ENCODE results near the gene CCDC175.

Gene CCDC175

GRCh38 chr14:59458486-59458885 lies 118.1 kb downstream of the CCDC175 start:
- no peak for TF ChIP-seq EZH2phosphoT487 (IDR thresholded peaks at IDR 0.05; ENCODE audit: borderline replicate concordance)
- no peak for TF ChIP-seq CTCF (conservative IDR thresholded peaks at IDR 0.05; ENCODE audit: low read length)
- H3K79me2 ChIP-seq (ENCODE audit: insufficient read depth, low read length): no peaks in the 10 kb centered on the region
- H3K27me3 ChIP-seq (ENCODE audit: insufficient read depth, low read length, poor library complexity, severe bottlenecking): no peaks in the 10 kb centered on the region
- H4K20me1 ChIP-seq (ENCODE audit: insufficient read depth, low read length, poor library complexity, severe bottlenecking): no peaks in the 10 kb centered on the region
- H2AFZ ChIP-seq (ENCODE audit: low read length): no peak overlapping the region
- no peaks in the 10 kb centered on the region for H3F3A ChIP-seq (ENCODE audit: low read depth)
- peaks cover 3% of the 10 kb centered on the region; the same call in 1 of the 2 replicates for H3K9me3 ChIP-seq (ENCODE audit: insufficient read depth, low read depth, low read length)
- no peak overlapping the region for H3K4me2 ChIP-seq (ENCODE audit: low read depth, low read length, poor library complexity, severe bottlenecking)
- H3K9me2 ChIP-seq (replicated peaks; ENCODE audit: low read depth, low read length): no peaks in the 10 kb centered on the region
- no peaks in the 10 kb centered on the region for H3K4me1 ChIP-seq (ENCODE audit: insufficient read depth, low read length, poor library complexity, severe bottlenecking)
- no peak overlapping the region for H3K4me3 ChIP-seq (ENCODE audit: low read length, poor library complexity, severe bottlenecking)
- no peaks in the 10 kb centered on the region for H3K36me3 ChIP-seq (ENCODE audit: insufficient read depth, low read length)
- H3K9ac ChIP-seq (ENCODE audit: low read depth, low read length, poor library complexity, severe bottlenecking): no peak overlapping the region

- Histone ChIP-seq H3F3A (ENCODE audit: low read depth) (no peaks in the 10 kb centered on the region), H3K36me3 (ENCODE audit: insufficient read depth, low read length) (no peaks in the 10 kb centered on the region), H2AFZ (ENCODE audit: low read length) (no peak overlapping the region), H3K9me2 (replicated peaks; ENCODE audit: low read depth, low read length) (no peaks in the 10 kb centered on the region), H3K4me2 (ENCODE audit: low read depth, low read length, poor library complexity, severe bottlenecking) (no peak overlapping the region), H3K4me3 (ENCODE audit: low read length, poor library complexity, severe bottlenecking) (no peak overlapping the region), H3K9ac (ENCODE audit: low read depth, low read length, poor library complexity, severe bottlenecking) (no peak overlapping the region), H3K27me3 (ENCODE audit: insufficient read depth, low read length, poor library complexity, severe bottlenecking) (no peaks in the 10 kb centered on the region), H3K9me3 (ENCODE audit: insufficient read depth, low read depth, low read length) (peaks cover 3% of the 10 kb centered on the region; the same call in 1 of the 2 replicates), H4K20me1 (ENCODE audit: insufficient read depth, low read length, poor library complexity, severe bottlenecking) (no peaks in the 10 kb centered on the region), H3K79me2 (ENCODE audit: insufficient read depth, low read length) (no peaks in the 10 kb centered on the region), H3K4me1 (ENCODE audit: insufficient read depth, low read length, poor library complexity, severe bottlenecking) (no peaks in the 10 kb centered on the region)
- TF ChIP-seq EZH2phosphoT487 (IDR thresholded peaks at IDR 0.05; ENCODE audit: borderline replicate concordance) (no peak), CTCF (conservative IDR thresholded peaks at IDR 0.05; ENCODE audit: low read length) (no peak)
Observed at GRCh38 chr14:59455411-59455810, 121.2 kb downstream of the CCDC175 start.
